ENCODE data around the gene ECHS1. TPM values are rescaled to one million over a fixed set of nuclear protein-coding genes. Genes with fewer than 3 reads are reported as not detected.
A peak's percentile ranks its signal among the peaks of the same experiment; 100 is the strongest.

The ECHS1 gene
- polyA plus RNA-seq, 1 donor from 2014 or later: 122 TPM

GRCh38 chr10:133329491-133330202 lies 43.5 kb downstream of the ECHS1 start:
- H3K9me2 ChIP-seq (ENCODE audit: insufficient read depth, low read length): no peaks in the 10 kb centered on the region
- H3K9me3 ChIP-seq (ENCODE audit: low read length): peaks cover 2% of the 10 kb centered on the region
- H2AFZ ChIP-seq (ENCODE audit: low read depth, low read length): no peak overlapping the region
- no peaks in the 10 kb centered on the region for H3K79me2 ChIP-seq (replicated peaks; ENCODE audit: insufficient read depth, low read length)
- H3K4me2 ChIP-seq (ENCODE audit: low read length): no peak overlapping the region
- no peak overlapping the region for H3K4me3 ChIP-seq (ENCODE audit: low read length)
- H3K27ac ChIP-seq (ENCODE audit: low read length): no peak overlapping the region
- no peaks in the 10 kb centered on the region for H3F3A ChIP-seq (ENCODE audit: insufficient read depth, low read length, poor library complexity, severe bottlenecking)
- peak; percentile 93 for TF ChIP-seq CTCF (IDR thresholded peaks at IDR 0.05; ENCODE audit: poor library complexity, severe bottlenecking)
- peak; percentile 84 for TF ChIP-seq RAD21 (conservative IDR thresholded peaks at IDR 0.05)
- TF ChIP-seq POLR2AphosphoS5 (IDR thresholded peaks at IDR 0.05): no peak
- TF ChIP-seq SMC3 (conservative IDR thresholded peaks at IDR 0.05; ENCODE audit: poor library complexity): peak; percentile 88
- TF ChIP-seq REST (IDR thresholded peaks at IDR 0.05; ENCODE audit: borderline replicate concordance): no peak
- TF ChIP-seq EZH2 (IDR thresholded peaks at IDR 0.05; ENCODE audit: borderline replicate concordance, insufficient read depth, low read length, poor library complexity, severe bottlenecking): no peak
- no peaks in the 10 kb centered on the region for H3K36me3 ChIP-seq (ENCODE audit: insufficient read depth, low read length)
- no peaks in the 10 kb centered on the region for H4K20me1 ChIP-seq (ENCODE audit: insufficient read depth)
- peaks cover 28% of the 10 kb centered on the region for H3K27me3 ChIP-seq (ENCODE audit: insufficient read depth, low read depth, low read length)
- H3K9ac ChIP-seq (ENCODE audit: low read length): peak overlapping the region; percentile 26

GRCh38 chr10:133328358-133329343 lies 44.5 kb downstream of the ECHS1 start:
- no peak overlapping the region for H3K9ac ChIP-seq (ENCODE audit: low read length)
- H3K79me2 ChIP-seq (replicated peaks; ENCODE audit: insufficient read depth, low read length): no peaks in the 10 kb centered on the region
- no peak overlapping the region for H2AFZ ChIP-seq (ENCODE audit: low read depth, low read length)
- H3K27me3 ChIP-seq (ENCODE audit: insufficient read depth, low read depth, low read length): peaks cover 25% of the 10 kb centered on the region
- H3K9me3 ChIP-seq (ENCODE audit: low read length): no peaks in the 10 kb centered on the region
- no peak overlapping the region for H3K4me3 ChIP-seq (ENCODE audit: low read length)
- TF ChIP-seq TAF1 (IDR thresholded peaks at IDR 0.05; ENCODE audit: low read depth) (no peak), EZH2 (IDR thresholded peaks at IDR 0.05; ENCODE audit: borderline replicate concordance, insufficient read depth, low read length, poor library complexity, severe bottlenecking) (no peak), RAD21 (conservative IDR thresholded peaks at IDR 0.05) (no peak), REST (IDR thresholded peaks at IDR 0.05; ENCODE audit: borderline replicate concordance) (no peak), POLR2AphosphoS5 (IDR thresholded peaks at IDR 0.05) (no peak), MXI1 (conservative IDR thresholded peaks at IDR 0.05; ENCODE audit: poor library complexity, severe bottlenecking) (no peak), EP300 (conservative IDR thresholded peaks at IDR 0.05; ENCODE audit: poor library complexity, severe bottlenecking) (no peak)
- H3K36me3 ChIP-seq (ENCODE audit: insufficient read depth, low read length): no peaks in the 10 kb centered on the region
- H3K9me2 ChIP-seq (ENCODE audit: insufficient read depth, low read length): no peaks in the 10 kb centered on the region
- H3K4me2 ChIP-seq (ENCODE audit: low read length): no peak overlapping the region
- H3K27ac ChIP-seq (ENCODE audit: low read length): no peak overlapping the region
- H3F3A ChIP-seq (ENCODE audit: insufficient read depth, low read length, poor library complexity, severe bottlenecking): no peaks in the 10 kb centered on the region
- H4K20me1 ChIP-seq (ENCODE audit: insufficient read depth): no peaks in the 10 kb centered on the region

Data from neural cell (in vitro differentiated cells).